Retinal pigment epithelial cell (primary cell): ENCODE measurements around the gene ISCA1.

Experiments
- DNase-seq: peaks from one replicate; pipeline ENCODE4 v3.0.0-alpha.2; 2010; ENCODE audit warnings: low read depth
- H3K4me3 ChIP-seq: 2 replicates; pipeline ENCODE4 v1.5.1; 2011; ENCODE audit warnings: mild to moderate bottlenecking, low read length, control low read depth, moderate library complexity
- CTCF ChIP-seq: conservative IDR thresholded peaks from 2 replicates; pipeline ENCODE4 v1.5.1; 2011; ENCODE audit warnings: low read depth, low read length, control low read depth, inconsistent platforms

ISCA1 gene

GRCh38 chr9:86256653-86257052 is 25.7 kb downstream of the ISCA1 start:
- no peak for TF ChIP-seq CTCF
- no peak overlapping the region for H3K4me3 ChIP-seq
- DNase-seq = no peak

- no peak for TF ChIP-seq CTCF
- no peak for DNase-seq
- no peak overlapping the region for H3K4me3 ChIP-seq
Measured at GRCh38 chr9:86253577-86253976, 28.8 kb downstream of the ISCA1 start.

GRCh38 chr9:86252870-86253269 is 29.5 kb downstream of the ISCA1 start:
- H3K4me3 ChIP-seq = no peak overlapping the region
- DNase-seq = no peak
- no peak for TF ChIP-seq CTCF

GRCh38 chr9:86250123-86250522 is 32.2 kb downstream of the ISCA1 start:
- no peak for DNase-seq
- TF ChIP-seq CTCF = no peak

GRCh38 chr9:86248746-86249145 is 33.6 kb downstream of the ISCA1 start:
- no peak overlapping the region for H3K4me3 ChIP-seq
- DNase-seq = no peak

More at GRCh38 chr9:86250123-86250522, 32.2 kb downstream of the ISCA1 start:
- no peak overlapping the region for H3K4me3 ChIP-seq

GRCh38 chr9:86246752-86247161 is 35.6 kb downstream of the ISCA1 start:
- H3K4me3 ChIP-seq = no peak overlapping the region
- TF ChIP-seq CTCF = no peak
- no peak for DNase-seq

More at GRCh38 chr9:86248746-86249145, 33.6 kb downstream of the ISCA1 start:
- TF ChIP-seq CTCF = no peak

GRCh38 chr9:86242071-86242470 is 40.3 kb downstream of the ISCA1 start:
- TF ChIP-seq CTCF = no peak
- H3K4me3 ChIP-seq = no peak overlapping the region
- DNase-seq = no peak
